Measurements from ENCODE around the gene GJA3. TPM values are rescaled to one million over a fixed set of nuclear protein-coding genes. Genes with fewer than 3 reads are reported as not detected.

The GJA3 gene
- total and polyA plus RNA-seq, 7 donors, result 0.01 to 0.06 TPM; not detected in 5

- DNase-seq (no peak), ATAC-seq (no peak)
- Histone ChIP-seq H3K27ac (no peak overlapping the region), H3K27me3 (ENCODE audit: insufficient read depth in 3 of 3, low read length in 2 of 3) (no peaks in the 10 kb centered on the region), H3K4me1 (peaks cover 4% of the 10 kb centered on the region), H3K9me3 (no peaks in the 10 kb centered on the region), H3K4me3 (no peak overlapping the region), H3K36me3 (ENCODE audit: insufficient read depth in 1 of 2, low read depth in 1 of 2) (no peaks in the 10 kb centered on the region)
- 77 to 88% (median 86%) methylated on average over 10 of the region's 10 CpGs for WGBS, 3 donors
- intact Hi-C loops (cut with DNase I), result no loop called here
- no peak for TF ChIP-seq CTCF (IDR thresholded peaks at IDR 0.05)
Measured at GRCh38 chr13:20114066-20114610, 46.7 kb downstream of the GJA3 start.

GRCh38 chr13:20109037-20109436 is 51.8 kb downstream of the GJA3 start:
- H3K36me3 ChIP-seq (ENCODE audit: insufficient read depth in 1 of 2, low read depth in 1 of 2), result no peaks in the 10 kb centered on the region

GRCh38 chr13:20106742-20107141 is 54.1 kb downstream of the GJA3 start:
- no peak for TF ChIP-seq CTCF (IDR thresholded peaks at IDR 0.05)
- peaks cover 0 to 11% (median 2%) of the 10 kb centered on the region in 3 donors for H3K27me3 ChIP-seq (ENCODE audit: insufficient read depth in 3 of 3, low read length in 2 of 3)
- no peak overlapping the region for H3K4me3 ChIP-seq
- 24 to 30% (median 26%) methylated on average over 4 of the region's 4 CpGs for WGBS, 3 donors
- no peaks in the 10 kb centered on the region for H3K36me3 ChIP-seq (ENCODE audit: insufficient read depth in 1 of 2, low read depth in 1 of 2)
- DNase-seq (no peak), ATAC-seq (no peak)
- H3K9me3 ChIP-seq, result no peaks in the 10 kb centered on the region
- intact Hi-C loops (cut with DNase I), result no loop called here
- no peaks in the 10 kb centered on the region for H3K4me1 ChIP-seq
- H3K27ac ChIP-seq, result no peak overlapping the region

More at GRCh38 chr13:20109037-20109436, 51.8 kb downstream of the GJA3 start:
- Histone ChIP-seq H3K4me3 (no peak overlapping the region), H3K9me3 (no peaks in the 10 kb centered on the region), H3K27me3 (ENCODE audit: insufficient read depth in 3 of 3, low read length in 2 of 3) (no peaks in the 10 kb centered on the region), H3K4me1 (no peaks in the 10 kb centered on the region), H3K27ac (no peak overlapping the region)
- no peak for DNase-seq
- 74 to 84% (median 77%) methylated on average over 2 of the region's 2 CpGs for WGBS, 3 donors
- no peak for ATAC-seq
- TF ChIP-seq CTCF (IDR thresholded peaks at IDR 0.05), result no peak
- intact Hi-C loops (cut with DNase I), result no loop called here

- WGBS, 3 donors, result 81 to 83% (median 82%) methylated on average over 13 of the region's 13 CpGs
Measured at GRCh38 chr13:20105161-20105689, 55.6 kb downstream of the GJA3 start.

More at GRCh38 chr13:20105161-20105689, 55.6 kb downstream of the GJA3 start:
- Histone ChIP-seq H3K4me3 (no peak overlapping the region), H3K27me3 (ENCODE audit: insufficient read depth in 3 of 3, low read length in 2 of 3) (peaks cover 0 to 17% (median 2%) of the 10 kb centered on the region in 3 donors), H3K27ac (no peak overlapping the region), H3K9me3 (no peaks in the 10 kb centered on the region), H3K36me3 (ENCODE audit: insufficient read depth in 1 of 2, low read depth in 1 of 2) (no peaks in the 10 kb centered on the region), H3K4me1 (no peaks in the 10 kb centered on the region)
- DNase-seq (no peak), ATAC-seq (no peak)
- TF ChIP-seq CTCF (IDR thresholded peaks at IDR 0.05), result no peak
- intact Hi-C loops (cut with DNase I), result no loop called here

All from psoas muscle (tissue), 8 donors.